ENCODE results near the gene SNX4.
A peak's percentile ranks its signal among the peaks of the same experiment; 100 is the strongest.
"Not testable (repeated sequence)": the region's sequence is repeated elsewhere in the genome, so short reads cannot be mapped to it uniquely, and the experiment has no call there.

SNX4 gene

DNA sequence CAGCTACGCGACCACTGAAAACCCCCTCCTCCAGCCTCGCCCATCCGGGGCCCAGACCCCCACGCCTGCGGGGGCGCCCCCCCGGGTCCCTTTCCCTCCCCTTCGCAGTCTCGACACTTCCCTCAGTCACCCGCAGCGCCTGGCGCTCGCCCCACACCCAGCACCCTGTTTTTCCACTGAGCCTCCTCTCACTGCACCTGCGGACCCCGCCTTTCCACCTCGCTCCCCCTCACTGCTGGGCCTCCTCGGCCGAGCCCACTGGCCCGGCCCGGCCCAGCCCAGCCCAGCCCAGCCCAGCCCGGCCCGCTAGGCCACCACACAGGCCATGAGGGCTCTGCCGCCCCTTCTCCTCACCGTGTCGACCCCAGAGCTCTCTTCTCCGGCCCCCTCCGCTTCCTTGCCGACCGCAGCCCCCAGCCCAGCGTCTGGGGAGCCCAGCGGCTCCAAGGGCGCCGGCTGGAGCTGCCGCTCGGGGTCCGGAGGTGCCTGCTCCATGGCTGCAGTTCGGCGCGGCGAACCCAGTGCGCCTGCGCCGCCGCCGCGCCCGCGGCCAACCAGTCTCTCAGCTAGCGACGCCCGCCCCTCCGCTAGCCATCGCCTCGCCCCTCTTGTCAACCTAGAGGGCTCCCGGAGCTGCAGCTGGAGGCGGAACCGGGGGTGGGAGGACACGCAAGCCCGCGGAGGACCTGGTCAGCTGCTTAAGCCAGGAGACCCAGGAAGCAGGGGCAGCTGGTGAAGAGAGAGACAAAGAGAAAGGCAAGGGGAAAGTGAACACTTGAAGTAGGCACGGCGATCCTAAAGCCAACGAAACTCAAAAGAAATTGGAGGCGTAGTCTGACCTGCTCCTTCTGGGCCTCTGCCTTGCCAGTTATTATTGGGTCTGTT, at the start of gene SNX4:
Gene SNX4 (minus strand): TSS at position 525 of the 885 bp plus-strand sequence. CDS start 30 bp downstream, at position 495.
- DNase-seq (ENCODE audit: low spot score), result peak; percentile 89
- no peak for FAIRE-seq

DNA sequence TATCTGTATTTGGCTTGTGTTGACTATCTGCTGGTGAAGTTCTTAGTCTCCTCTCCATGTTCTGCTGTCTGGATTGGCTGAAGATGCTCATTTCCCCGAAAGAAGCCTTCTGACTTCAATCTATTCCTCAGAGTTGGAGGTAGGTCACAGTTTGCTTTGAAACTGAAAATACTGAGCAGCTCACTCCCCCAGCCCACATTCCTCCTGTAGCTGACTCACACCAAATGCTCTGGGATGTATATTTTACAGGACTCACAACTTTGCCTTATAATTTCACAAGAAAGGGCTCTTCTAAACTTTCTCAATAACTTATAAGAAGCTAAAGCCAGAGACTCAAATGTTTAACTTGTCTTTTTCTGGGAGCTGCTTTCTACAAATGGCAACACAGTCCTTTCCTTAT, 36.3 kb upstream of the SNX4 start:
- DNase-seq (ENCODE audit: low spot score) (no peak), FAIRE-seq (no peak)

GRCh38 chr3:125552401-125552800, 32.4 kb upstream of the SNX4 start:
- FAIRE-seq (no peak), DNase-seq (ENCODE audit: low spot score) (no peak)

DNA sequence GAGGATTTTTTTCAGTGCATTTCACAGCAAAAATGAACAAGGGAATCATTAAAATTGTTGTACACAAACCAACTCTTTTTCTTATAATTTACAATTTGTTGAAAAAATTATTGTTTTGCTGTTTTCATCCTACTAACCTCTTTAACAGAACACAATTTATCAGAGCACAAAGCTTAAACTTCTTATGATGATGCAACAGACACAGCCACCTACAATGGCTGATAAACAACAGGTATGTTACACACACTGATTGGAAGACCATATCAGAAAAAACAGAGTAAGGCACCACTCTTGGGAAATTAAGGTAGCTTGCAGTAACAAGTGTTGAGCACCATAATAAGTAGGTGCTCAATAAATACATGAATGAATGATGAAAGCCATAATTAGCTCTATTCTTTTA, 8.9 kb upstream of the SNX4 start:
- DNase-seq (ENCODE audit: low spot score), result no peak
- no peak for FAIRE-seq

- FAIRE-seq (no peak), DNase-seq (ENCODE audit: low spot score) (no peak)
Observed at GRCh38 chr3:125525153-125525552, 5.2 kb upstream of the SNX4 start.

DNA sequence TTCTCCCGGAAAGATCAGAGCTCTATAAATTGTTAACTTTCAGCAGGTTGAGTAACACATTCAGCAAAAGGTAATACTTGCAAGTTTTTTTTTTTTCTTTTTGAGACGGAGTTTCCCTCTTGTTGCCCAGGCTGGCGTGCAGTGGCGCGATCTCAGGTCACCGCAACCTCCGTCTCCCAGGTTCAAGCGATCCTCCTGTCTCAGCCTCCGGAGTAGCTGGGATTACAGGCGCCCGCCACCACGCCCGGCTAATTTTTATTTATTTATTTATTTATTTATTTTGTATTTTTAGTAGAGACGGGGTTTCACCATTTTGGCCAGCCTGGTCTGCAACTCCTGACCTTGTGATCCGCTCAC, 539 bp upstream of the SNX4 start:
- not testable (repeated sequence) for DNase-seq (ENCODE audit: low spot score); FAIRE-seq

GRCh38 chr3:125515421-125515820, 4.6 kb downstream of the SNX4 start:
- FAIRE-seq, result no peak
- no peak for DNase-seq (ENCODE audit: low spot score)

GRCh38 chr3:125513490-125514115, 6.4 kb downstream of the SNX4 start:
- no peak for DNase-seq (ENCODE audit: low spot score)
- no peak for FAIRE-seq

DNA sequence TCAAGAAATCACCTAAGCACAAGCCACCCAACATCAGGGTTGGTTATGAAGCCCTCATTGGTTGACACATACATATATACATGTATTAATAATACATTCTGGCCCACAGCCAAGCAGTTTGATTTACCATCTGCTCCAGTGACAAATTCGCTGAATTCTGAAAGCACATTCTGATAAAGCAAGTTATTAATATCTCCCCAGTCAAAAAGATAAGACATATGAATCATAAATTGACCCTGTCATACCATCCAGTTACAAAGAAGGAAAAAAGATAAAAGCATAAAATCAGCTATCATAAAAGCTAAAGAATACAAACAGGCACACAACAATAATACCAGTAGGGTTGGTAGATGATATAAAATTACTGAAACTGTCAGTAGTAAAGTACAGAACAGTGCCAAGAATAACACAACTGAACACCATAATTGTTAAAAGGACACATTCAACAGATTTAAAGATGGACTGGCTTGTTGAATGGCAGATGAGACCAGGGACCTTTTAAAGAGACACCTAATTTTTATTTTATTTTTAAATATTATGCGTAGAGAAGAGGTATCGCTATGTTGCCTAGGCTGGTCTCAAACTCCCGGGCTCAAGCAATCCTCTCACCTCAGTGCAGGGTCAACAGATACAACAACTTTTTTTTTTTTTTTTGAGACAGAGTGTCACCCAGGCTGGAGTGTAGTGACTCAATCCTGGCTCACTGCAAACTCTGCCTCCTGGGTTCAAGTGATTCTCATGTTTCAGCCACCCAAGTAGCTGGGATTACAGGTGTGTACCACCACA, 7.7 kb downstream of the SNX4 start:
- no peak for FAIRE-seq
- no peak for DNase-seq (ENCODE audit: low spot score)

- DNase-seq (ENCODE audit: low spot score), result no peak
- FAIRE-seq, result no peak
Observed at GRCh38 chr3:125511420-125512118, 8.4 kb downstream of the SNX4 start.

DNA sequence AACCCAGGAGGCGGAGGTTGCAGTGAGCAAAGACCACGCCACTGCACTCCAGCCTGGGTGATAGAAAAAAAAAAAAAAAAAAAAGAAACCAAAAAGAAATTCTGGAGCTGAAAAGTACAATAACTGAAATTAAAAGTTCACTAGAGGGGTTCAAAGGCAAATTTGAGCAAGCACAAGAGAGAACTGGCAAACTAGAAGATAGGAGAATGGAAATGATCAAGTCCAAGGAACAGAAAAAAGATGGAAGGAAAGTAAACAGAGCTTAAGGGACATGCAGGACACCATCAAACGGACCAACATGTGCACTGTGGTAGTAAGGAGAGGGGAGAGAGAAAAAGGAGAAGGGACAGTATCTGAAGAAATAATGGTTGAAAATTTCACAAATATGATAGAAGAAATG, 12.9 kb downstream of the SNX4 start:
- FAIRE-seq (no peak), DNase-seq (ENCODE audit: low spot score) (no peak)

GRCh38 chr3:125498630-125499029, 21.4 kb downstream of the SNX4 start:
- FAIRE-seq, result no peak

GRCh38 chr3:125496701-125497100, 23.3 kb downstream of the SNX4 start:
- DNase-seq (ENCODE audit: low spot score) (no peak), FAIRE-seq (peak; percentile 8)

More at GRCh38 chr3:125498630-125499029, 21.4 kb downstream of the SNX4 start:
- DNase-seq (ENCODE audit: low spot score), result no peak

DNA sequence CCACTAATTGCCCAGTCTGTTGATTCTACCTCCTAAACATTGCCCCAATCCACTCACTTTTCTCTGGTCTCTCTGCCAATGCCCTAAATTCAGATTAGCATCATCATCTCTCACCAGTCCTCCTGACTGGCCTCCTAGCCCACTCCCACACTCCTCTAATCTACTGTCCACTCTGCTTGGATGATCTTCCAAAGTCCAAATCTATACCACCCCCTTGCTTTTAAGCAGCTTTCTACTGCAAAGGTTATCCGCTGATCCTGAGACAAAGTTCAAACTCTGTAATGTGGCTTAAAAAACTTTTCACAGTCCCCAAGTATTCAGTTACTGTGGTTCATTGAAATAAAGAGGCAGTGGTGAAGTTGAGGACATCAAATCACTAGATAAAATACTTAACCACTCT, 37.6 kb downstream of the SNX4 start:
- DNase-seq (ENCODE audit: low spot score), result no peak
- FAIRE-seq, result no peak

GRCh38 chr3:125481786-125482185, 38.2 kb downstream of the SNX4 start:
- no peak for DNase-seq (ENCODE audit: low spot score)
- FAIRE-seq, result no peak

DNA sequence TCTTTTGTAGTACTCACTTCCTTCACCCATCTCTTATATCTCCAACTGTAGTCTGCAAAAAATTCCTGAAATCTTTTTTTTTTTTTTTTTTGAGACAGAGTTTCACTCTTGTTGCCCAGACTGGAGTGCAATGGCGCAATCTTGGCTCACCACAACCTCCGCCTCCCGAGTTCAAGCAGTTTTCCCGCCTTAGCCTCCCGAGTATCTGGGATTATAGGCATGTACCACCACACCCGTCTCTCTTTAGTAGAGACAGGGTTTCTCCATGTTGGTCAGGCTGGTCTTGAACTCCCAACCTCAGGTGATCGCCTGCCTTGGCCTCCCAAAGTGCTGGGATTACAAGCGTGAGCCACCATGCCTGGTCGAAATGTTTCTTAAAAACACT, 38.6 kb downstream of the SNX4 start:
- not testable (repeated sequence) for DNase-seq (ENCODE audit: low spot score); FAIRE-seq

DNA sequence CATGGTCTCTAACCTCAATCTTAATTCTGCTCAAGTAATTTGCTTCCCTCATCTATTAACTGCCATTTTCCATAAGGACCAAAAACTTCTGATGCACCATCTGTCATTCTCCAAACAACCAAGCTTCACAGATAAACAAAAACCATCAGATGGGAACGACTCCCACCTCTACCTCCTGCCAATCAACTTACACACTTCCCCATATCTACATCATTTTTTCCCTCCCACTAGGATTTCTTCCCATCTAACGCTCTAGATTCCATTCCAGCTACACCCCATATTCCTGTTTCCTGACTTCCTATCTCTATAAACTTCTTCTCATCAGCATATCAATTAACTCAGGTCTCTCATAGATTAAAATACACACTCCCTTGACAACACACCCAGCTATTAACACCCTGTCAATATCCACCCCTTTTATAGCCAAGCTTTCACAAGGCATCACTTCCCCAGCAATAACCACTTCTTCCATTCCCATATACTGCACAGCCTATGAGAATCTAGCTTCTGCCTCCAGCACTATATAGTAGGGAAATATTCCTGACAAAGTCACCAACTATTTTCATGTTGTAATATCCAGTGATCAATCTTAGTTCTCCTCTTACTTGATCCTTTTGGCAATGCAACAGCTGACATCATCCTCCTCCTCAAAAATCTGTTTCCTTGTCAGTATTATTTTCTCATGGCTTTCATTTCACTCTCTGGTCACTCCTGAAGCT, 39.2 kb downstream of the SNX4 start:
- no peak for DNase-seq (ENCODE audit: low spot score)
- FAIRE-seq, result no peak

DNA sequence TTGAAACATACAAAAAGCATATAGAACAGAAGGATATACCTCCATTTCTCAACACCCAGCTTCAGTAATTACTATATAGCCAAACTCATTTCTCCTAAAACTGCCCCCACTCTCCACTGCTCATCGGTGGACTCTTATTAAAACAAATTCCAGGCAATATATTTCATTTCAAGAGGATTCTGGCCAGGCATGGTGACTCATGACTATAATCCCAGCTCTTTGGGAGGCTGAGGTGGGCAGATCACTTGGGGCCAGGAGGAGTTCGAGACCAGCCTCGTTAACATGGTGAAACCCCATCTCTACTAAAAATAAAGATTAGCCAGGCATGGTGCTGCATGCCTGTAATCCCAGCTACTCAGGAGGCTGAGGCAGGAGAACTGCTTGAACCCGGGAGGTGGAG, 40.9 kb downstream of the SNX4 start:
- DNase-seq (ENCODE audit: low spot score), result no peak
- FAIRE-seq, result no peak

GRCh38 chr3:125478326-125478725, 41.7 kb downstream of the SNX4 start:
- DNase-seq (ENCODE audit: low spot score) (no peak), FAIRE-seq (no peak)

GRCh38 chr3:125477701-125478100, 42.3 kb downstream of the SNX4 start:
- FAIRE-seq, result no peak
- no peak for DNase-seq (ENCODE audit: low spot score)

GRCh38 chr3:125470671-125471070, 49.3 kb downstream of the SNX4 start:
- FAIRE-seq (no peak), DNase-seq (ENCODE audit: low spot score) (no peak)
